Measurements from ENCODE around the gene BCL7A. TPM values are rescaled to one million over a fixed set of nuclear protein-coding genes. Genes with fewer than 3 reads are reported as not detected.
A peak's percentile ranks its signal among the peaks of the same experiment; 100 is the strongest.

BCL7A gene
- total RNA-seq, 3 donors from 2014 or later, result 8.9 to 10.6 (median 9.0) TPM

DNA sequence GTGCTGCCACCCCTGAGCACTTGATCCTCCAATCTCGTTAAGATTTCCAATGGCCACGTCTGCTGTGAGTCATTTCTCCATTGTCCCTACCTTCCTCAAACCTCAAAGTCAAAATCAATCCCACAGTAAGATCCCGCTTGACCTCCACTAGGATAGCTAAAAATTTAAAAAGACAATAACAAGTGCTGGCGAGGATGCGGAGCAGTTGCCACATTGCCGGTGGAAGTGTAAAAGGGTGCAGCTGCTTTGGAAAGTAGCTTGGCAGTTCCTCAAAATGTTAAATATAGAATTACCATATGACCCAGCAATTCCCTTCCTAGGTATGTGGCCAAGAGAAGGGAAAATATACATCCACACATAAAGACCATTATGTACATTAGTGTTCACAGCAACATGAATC is 9.5 kb upstream of the BCL7A start:
- Mint-ChIP-seq H3K27me3 (ENCODE audit: low read depth) (peaks cover 5% of the 10 kb centered on the region), H3K9me3 (no peaks in the 10 kb centered on the region), H3K4me3 (no peak overlapping the region), H3K36me3 (ENCODE audit: insufficient read depth) (no peaks in the 10 kb centered on the region), H3K4me1 (ENCODE audit: low read depth) (peaks cover 4% of the 10 kb centered on the region)
- no peak for ATAC-seq
- no peak for DNase-seq

DNA sequence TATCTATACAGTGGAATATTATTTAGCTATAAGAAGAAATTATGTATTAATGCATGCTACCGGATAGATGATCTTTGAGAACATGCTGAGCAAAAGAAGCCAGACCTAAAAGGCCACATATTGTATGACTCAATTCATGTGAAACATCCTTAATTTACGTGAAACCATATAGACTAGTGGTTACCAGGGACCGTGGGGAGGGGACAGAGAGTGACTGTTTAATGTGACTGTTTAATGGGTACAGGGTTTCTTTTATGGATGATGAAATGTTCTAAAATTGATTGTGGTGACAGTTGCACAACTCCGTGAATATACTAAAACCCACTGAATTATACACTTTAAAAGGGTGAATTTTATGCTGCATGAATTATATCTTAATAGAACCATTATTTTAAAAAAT is 8.5 kb upstream of the BCL7A start:
- DNase-seq, result no peak
- H3K4me3 Mint-ChIP-seq, result no peak overlapping the region
- H3K36me3 Mint-ChIP-seq (ENCODE audit: insufficient read depth), result no peaks in the 10 kb centered on the region
- ATAC-seq, result no peak
- no peaks in the 10 kb centered on the region for H3K4me1 Mint-ChIP-seq (ENCODE audit: low read depth)
- H3K27me3 Mint-ChIP-seq (ENCODE audit: low read depth), result peaks cover 3% of the 10 kb centered on the region
- H3K9me3 Mint-ChIP-seq, result peaks cover under 1% of the 10 kb centered on the region

DNA sequence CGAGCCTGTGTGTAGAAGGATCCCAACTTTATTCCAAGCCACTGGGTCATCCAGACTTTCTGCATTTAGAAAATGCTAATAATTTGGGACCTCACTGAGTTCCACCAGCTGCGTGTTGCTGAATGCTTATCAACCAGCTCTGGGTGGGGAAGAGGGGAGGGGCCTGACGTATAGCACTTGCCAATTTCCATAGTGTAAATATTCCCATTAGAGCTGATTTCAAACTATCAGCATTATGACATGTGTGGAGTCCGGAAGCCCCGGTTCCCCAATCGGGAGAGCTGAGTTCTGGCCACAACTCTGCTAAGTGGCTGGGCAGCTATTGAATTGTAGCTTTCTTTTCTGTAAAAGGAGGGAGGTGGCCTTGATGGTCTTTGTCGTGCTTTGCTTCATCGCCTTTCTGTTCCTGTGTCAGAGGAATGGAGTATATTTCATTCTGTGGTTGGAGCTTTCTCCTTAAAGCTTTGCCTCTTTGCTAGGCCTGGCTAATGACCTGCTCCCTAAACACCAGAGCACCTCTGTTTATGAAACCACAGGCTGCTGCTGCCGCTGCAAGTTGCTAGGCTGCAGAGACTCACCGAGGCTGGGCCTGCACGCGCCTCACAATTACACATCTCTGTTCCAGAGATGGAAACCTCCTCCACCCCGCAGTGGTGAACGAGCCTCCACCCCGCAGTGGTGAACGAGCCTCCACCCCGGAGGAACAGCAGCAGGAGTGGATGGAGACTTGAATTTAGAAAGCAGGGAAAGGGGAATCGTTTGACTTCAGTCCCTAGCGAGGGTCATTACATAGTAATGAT is 7.7 kb upstream of the BCL7A start:
- H3K9me3 Mint-ChIP-seq, result peaks cover 6% of the 10 kb centered on the region
- H3K4me3 Mint-ChIP-seq, result no peak overlapping the region
- H3K36me3 Mint-ChIP-seq (ENCODE audit: insufficient read depth), result no peaks in the 10 kb centered on the region
- H3K4me1 Mint-ChIP-seq (ENCODE audit: low read depth), result no peaks in the 10 kb centered on the region
- no peak for DNase-seq
- no peaks in the 10 kb centered on the region for H3K27me3 Mint-ChIP-seq (ENCODE audit: low read depth)
- ATAC-seq, result no peak

DNA sequence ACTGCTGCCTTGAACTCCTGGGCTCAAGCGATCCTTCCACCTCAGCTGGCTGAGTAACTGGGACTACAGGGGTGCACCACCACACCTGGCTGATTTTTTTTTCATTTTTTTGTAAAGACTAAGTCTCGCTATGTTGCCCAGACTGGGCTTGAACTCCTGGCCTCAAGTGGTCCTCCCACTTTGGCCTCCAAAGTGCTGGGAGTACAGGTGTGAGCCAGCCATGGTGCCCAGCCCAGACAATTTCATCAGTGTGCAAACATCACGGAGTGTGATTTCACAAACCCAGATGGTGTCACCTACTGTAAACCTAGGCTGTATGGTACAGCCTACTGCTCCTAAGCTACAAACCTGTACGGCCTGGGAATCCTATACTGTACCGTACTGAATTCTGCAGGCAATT is 6.9 kb upstream of the BCL7A start:
- ATAC-seq (no peak), DNase-seq (no peak)
- Mint-ChIP-seq H3K4me1 (ENCODE audit: low read depth) (no peaks in the 10 kb centered on the region), H3K27me3 (ENCODE audit: low read depth) (peaks cover 4% of the 10 kb centered on the region), H3K9me3 (peaks cover 6% of the 10 kb centered on the region), H3K4me3 (no peak overlapping the region), H3K36me3 (ENCODE audit: insufficient read depth) (no peaks in the 10 kb centered on the region)

DNA sequence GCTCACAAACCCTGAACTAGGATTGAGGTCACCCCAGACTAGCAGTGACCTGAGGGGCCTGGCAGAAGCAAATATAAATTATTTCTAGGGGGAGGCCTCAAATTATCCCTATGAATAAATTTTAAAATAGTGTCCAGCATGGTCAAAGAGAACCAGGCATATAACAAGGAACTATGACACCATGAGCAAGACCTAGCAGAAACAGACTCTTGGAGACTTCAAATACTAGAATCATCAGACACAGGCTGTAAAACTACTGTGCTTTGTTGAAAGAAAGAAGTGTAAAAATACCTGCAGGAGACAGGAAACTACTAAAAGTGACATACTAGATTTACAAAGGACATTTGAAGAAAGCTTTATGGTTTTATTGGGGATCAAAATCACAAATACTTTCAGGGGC is 3.2 kb upstream of the BCL7A start:
- ATAC-seq (no peak), DNase-seq (no peak)
- Mint-ChIP-seq H3K4me3 (no peak overlapping the region), H3K4me1 (ENCODE audit: low read depth) (peaks cover 10% of the 10 kb centered on the region), H3K36me3 (ENCODE audit: insufficient read depth) (no peaks in the 10 kb centered on the region), H3K27me3 (ENCODE audit: low read depth) (peaks cover 20% of the 10 kb centered on the region), H3K9me3 (peaks cover 6% of the 10 kb centered on the region)

DNA sequence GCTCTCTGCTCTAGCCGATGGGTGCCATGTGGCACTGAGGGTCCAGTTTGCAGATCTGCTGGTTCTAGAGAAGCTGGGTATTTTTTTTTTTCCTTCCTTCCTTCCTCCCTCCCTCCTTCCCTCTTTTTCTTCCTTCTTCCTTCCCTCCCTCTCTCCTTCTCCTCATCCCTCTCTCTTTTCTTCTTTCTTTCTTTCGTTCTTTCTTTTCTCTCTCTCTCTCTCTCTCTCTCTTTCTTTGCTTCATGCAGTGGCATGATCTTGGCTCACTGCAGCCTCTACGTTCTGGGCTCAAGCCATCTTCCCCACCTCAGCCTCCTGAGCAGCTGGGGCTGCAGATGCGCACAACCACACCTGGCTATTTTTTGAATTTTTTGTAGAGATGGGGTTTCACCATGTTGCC is 2.7 kb upstream of the BCL7A start:
- Mint-ChIP-seq H3K4me3 (no peak overlapping the region), H3K9me3 (peaks cover 6% of the 10 kb centered on the region), H3K36me3 (ENCODE audit: insufficient read depth) (no peaks in the 10 kb centered on the region), H3K4me1 (ENCODE audit: low read depth) (peaks cover 10% of the 10 kb centered on the region), H3K27me3 (ENCODE audit: low read depth) (peaks cover 20% of the 10 kb centered on the region)
- no peak for ATAC-seq
- DNase-seq, result no peak

DNA sequence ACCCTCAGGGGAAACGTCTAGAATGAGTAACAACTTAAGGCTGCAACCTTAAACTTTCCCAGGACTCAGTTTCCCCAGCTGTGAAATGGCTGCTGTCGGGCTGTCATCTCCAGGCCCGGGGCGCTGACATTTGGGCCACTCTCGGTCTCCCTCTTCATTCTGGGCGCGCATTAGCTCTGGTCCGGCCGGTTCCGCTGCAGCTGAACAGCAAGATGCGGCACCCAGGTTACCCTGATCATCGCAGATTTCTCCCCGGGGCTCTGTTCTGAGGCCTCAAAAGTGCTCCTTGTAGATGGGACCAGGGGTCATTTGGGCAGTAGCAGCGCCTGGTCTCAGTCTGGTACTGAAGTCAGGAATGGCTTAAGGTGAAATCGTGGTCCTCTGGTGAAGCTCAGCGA is 890 bp upstream of the BCL7A start:
- ATAC-seq (no peak), DNase-seq (no peak)
- Mint-ChIP-seq H3K36me3 (ENCODE audit: insufficient read depth) (no peaks in the 10 kb centered on the region), H3K9me3 (peaks cover 6% of the 10 kb centered on the region), H3K4me3 (peak overlapping the region; percentile 82), H3K27me3 (ENCODE audit: low read depth) (peaks cover 22% of the 10 kb centered on the region), H3K4me1 (ENCODE audit: low read depth) (peaks cover 10% of the 10 kb centered on the region)

DNA sequence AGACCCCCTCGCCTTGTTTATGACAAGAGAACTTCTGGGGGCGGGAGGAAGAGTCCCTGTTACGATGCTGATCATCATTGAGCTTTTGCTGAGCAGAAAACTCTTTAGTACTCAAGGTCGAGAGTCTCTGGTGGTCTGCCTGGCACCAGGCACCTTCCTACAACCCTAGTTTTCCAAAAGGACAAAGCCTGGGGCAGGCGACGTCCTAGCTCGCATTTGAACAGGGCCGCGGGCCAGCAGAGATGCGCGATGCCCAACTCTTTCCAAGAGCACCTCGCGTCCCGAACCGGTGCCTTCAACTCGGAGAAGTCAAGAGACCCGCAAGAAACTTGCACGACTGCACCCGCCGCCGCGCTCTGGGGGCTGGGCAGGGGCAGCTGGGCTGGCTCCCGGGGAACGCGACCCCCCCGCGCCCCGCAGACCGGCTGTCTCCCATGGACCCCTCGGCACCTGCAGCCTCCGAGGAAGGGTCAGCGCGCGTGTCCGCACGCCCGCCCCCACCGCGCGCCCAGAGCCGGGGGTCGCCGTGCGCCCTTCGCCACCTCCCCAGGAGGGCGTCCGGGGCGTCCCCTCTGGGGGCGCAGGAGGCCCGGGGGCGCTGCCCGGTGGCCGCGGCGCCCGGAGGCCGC is 377 bp upstream of the BCL7A start:
- ATAC-seq (peak; percentile 6 to 11), DNase-seq (no peak)
- peak overlapping the region; percentile 82 for H3K4me3 Mint-ChIP-seq
- H3K27me3 Mint-ChIP-seq (ENCODE audit: low read depth), result peaks cover 22% of the 10 kb centered on the region
- H3K4me1 Mint-ChIP-seq (ENCODE audit: low read depth), result peaks cover 10% of the 10 kb centered on the region
- H3K9me3 Mint-ChIP-seq, result peaks cover 6% of the 10 kb centered on the region
- no peaks in the 10 kb centered on the region for H3K36me3 Mint-ChIP-seq (ENCODE audit: insufficient read depth)

DNA sequence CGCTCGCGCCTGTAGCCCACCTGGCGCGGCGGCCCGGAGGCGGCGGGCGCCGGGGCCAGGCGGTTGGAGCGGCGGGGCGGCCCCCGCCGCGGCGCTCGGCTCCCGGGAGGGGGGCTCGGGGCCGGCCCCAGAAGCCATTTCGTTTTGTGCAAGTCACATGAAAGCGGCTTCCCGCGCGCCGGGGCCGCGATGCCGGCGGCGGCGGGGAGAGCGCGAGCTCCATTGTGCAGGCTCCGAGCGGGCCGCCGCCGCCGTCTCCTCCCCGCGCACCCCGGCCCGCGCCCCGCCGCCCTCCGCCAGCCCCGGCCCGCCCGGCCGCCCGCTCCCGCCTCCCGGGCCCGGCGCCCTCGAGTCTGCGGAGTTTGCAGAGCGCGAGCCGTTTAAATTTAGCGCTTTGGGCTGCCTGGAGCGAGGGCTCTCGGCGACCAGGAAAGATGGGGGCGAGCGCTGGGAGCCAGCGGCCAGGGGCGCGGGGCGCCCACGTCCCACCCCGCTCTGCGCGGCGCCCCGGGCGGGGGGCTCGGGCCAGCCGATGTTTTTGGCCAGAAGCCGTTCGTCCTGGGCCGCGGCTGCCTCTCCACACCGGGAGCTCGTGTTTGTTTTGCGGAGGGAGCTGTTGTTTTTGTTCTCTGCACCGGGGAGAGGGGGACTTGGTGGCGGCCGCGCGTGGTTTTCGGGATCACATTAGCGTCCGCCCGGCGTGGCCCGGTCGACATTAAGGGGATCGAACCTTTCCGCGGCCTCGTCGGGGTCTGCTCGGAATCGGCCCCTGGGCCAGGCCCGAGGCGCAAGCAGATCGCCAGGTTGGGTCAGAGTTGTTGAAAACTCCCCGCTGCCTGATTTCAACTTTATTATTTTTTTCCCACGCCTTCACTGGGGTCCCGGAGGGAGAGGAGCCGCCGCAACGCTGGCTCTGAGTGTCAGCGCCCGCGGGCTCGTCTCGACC is 982 bp downstream of the BCL7A start:
- Mint-ChIP-seq H3K4me1 (ENCODE audit: low read depth) (peaks cover 10% of the 10 kb centered on the region), H3K36me3 (ENCODE audit: insufficient read depth) (no peaks in the 10 kb centered on the region), H3K4me3 (peak overlapping the region; percentile 80)

DNA sequence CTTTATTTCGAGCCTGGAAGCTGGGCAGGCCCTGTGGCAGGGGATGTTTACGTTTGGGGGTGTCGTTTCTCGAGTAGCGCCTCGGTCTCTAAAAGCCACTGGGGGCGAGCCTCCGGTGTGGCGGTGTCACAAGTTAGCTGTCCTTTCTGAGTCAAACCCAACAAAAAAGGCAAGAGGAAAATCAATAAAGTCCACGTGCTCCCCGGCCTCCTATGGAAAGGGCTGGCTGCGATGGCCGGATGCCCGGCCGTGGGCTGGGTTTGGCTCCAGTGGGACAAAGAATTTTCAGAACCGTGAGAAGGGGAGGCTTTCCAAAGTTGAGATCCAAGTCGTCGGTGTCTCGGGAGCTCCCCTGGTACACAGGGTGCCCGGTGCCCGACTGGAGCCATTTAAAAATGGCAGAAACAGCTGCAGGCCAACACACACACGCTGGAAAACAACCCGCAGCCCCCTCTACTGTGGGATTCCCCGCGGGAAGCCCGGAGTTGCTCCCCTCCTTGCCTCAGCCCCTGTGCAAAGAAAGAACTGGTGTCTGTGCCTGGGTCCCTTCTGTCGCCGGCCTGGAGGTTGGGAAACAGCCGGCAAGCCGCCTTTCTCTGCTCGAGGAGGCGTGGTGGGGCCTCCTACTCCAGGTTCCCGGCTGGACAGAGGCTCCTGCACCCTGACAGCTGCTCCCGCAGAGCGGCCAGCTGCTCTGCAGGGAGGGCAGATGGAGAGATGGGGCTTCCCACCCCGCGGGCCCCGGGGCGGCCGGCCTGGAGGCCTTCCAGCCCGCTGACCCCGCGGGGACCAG is 1.9 kb downstream of the BCL7A start:
- Mint-ChIP-seq H3K9me3 (peaks cover 2% of the 10 kb centered on the region), H3K4me3 (peak overlapping the region; percentile 80), H3K36me3 (ENCODE audit: insufficient read depth) (no peaks in the 10 kb centered on the region), H3K27me3 (ENCODE audit: low read depth) (peaks cover 26% of the 10 kb centered on the region), H3K4me1 (ENCODE audit: low read depth) (peaks cover 10% of the 10 kb centered on the region)
- ATAC-seq, result no peak
- no peak for DNase-seq

More for the DNA sequence above, 982 bp downstream of the BCL7A start:
- Mint-ChIP-seq H3K9me3 (peaks cover 6% of the 10 kb centered on the region), H3K27me3 (ENCODE audit: low read depth) (peaks cover 26% of the 10 kb centered on the region)
- ATAC-seq, result peak; percentile 47 to 55
- DNase-seq, result no peak

DNA sequence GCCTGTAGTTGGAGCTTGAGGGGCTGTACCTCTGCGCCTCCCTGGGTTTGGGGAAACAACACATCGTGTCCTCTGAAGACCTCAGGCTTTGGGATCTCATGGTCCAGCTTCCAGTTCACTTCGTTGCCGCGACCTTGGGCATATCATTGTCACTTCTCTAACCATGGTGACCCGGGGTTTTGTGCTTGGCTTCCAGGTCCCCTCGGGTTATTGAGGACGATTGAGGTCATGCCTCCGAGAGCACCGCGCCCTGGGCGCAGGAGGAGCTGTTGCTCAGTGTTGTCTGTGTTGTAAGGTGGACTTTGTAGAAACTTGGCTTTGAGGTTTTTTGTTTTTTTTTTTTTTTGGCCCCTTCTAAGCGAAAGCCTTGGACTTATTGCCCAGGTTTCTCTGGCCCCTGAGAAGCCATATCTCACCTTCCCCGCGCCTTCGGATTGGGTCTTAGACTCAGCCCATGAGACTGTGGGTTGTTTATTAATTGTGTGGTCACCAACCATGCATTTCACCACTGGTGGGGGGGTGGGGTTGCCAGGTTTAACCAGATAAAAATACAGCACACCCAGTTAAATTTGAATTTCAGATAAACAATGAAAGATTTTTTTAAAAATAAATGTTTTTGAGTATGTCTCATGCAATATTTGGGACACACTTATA is 2.6 kb downstream of the BCL7A start:
- peaks cover 17% of the 10 kb centered on the region for H3K4me1 Mint-ChIP-seq (ENCODE audit: low read depth)
- ATAC-seq (no peak), DNase-seq (no peak)
- H3K4me3 Mint-ChIP-seq, result peak overlapping the region; percentile 43
- peaks cover 26% of the 10 kb centered on the region for H3K27me3 Mint-ChIP-seq (ENCODE audit: low read depth)
- H3K36me3 Mint-ChIP-seq (ENCODE audit: insufficient read depth), result no peaks in the 10 kb centered on the region
- H3K9me3 Mint-ChIP-seq, result no peaks in the 10 kb centered on the region

DNA sequence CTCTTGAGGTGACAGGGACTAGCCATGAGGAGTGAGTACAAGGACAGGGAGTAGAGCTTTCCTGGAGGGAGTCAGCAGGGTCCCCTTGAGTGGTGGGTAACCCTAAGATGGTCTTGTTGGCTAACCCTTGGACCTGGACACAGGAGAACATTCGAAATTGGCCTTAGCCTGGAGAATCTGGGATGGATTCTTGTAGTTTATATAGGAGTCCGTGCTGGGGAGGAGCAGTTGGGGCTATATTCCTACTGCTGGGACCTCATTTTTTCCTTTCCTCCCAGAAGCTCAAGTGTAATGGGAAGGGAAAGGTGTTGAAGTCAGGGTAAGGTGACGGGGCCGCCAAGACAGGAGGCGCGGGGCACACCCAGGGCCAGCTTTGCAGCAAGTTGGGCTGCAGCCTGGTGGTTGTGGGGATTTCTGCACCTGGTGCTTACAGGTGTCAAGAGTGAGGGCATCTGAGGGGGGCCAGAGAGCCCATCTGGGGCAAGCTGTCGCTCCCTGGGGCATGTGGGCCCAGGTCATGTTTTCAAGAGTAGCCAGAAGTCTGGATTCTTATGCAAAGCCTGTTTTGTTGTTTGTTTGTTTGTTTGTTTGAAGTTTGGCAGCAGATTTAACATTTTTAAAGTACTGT is 5.1 kb downstream of the BCL7A start:
- H3K4me3 Mint-ChIP-seq, result no peak overlapping the region
- H3K27me3 Mint-ChIP-seq (ENCODE audit: low read depth), result peaks cover 15% of the 10 kb centered on the region
- H3K4me1 Mint-ChIP-seq (ENCODE audit: low read depth), result peaks cover 19% of the 10 kb centered on the region
- no peak for ATAC-seq
- no peaks in the 10 kb centered on the region for H3K9me3 Mint-ChIP-seq
- no peaks in the 10 kb centered on the region for H3K36me3 Mint-ChIP-seq (ENCODE audit: insufficient read depth)
- no peak for DNase-seq

Measured in activated T-cell treated with anti-CD3 and anti-CD28 coated beads, Interleukin-2, amount 50 U/mL, for 4 hours (primary cell).